ENCODE results near the gene TMIE.
"Not testable (repeated sequence)": the region's sequence is repeated elsewhere in the genome, so short reads cannot be mapped to it uniquely, and the experiment has no call there.

TMIE gene

GRCh38 chr3:46729038-46729437 lies 27.8 kb downstream of the TMIE start:
- no peak for DNase-seq

- DNase-seq: no peak
Measured at GRCh38 chr3:46730819-46731218, 29.6 kb downstream of the TMIE start.

- DNase-seq: no peak
Measured at GRCh38 chr3:46731795-46732194, 30.6 kb downstream of the TMIE start.

- no peak for DNase-seq
Measured at GRCh38 chr3:46733026-46733800, 32.0 kb downstream of the TMIE start.

GRCh38 chr3:46734773-46735172 lies 33.6 kb downstream of the TMIE start:
- DNase-seq: no peak

GRCh38 chr3:46736006-46736872 lies 35.0 kb downstream of the TMIE start:
- DNase-seq: no peak

GRCh38 chr3:46737329-46737731 lies 36.1 kb downstream of the TMIE start:
- DNase-seq: no peak

- not testable (repeated sequence) for DNase-seq
Measured at GRCh38 chr3:46739565-46739964, 38.4 kb downstream of the TMIE start.

GRCh38 chr3:46742992-46743585 lies 41.9 kb downstream of the TMIE start:
- no peak for DNase-seq

- no peak for DNase-seq
Measured at GRCh38 chr3:46746711-46747110, 45.5 kb downstream of the TMIE start.

GRCh38 chr3:46748170-46748569 lies 47.0 kb downstream of the TMIE start:
- DNase-seq: no peak

- DNase-seq: no peak
Measured at GRCh38 chr3:46749129-46749528, 47.9 kb downstream of the TMIE start.

- DNase-seq: no peak
Measured at GRCh38 chr3:46750555-46751038, 49.4 kb downstream of the TMIE start.

GRCh38 chr3:46753127-46753526 lies 51.9 kb downstream of the TMIE start:
- DNase-seq: not testable (repeated sequence)

- no peak for DNase-seq
Measured at GRCh38 chr3:46755646-46756045, 54.5 kb downstream of the TMIE start.

- no peak for DNase-seq
Measured at GRCh38 chr3:46756642-46757041, 55.5 kb downstream of the TMIE start.

GRCh38 chr3:46759239-46760167 lies 58.3 kb downstream of the TMIE start:
- no peak for DNase-seq

Measured in 8988T (cell line).